ENCODE results near the gene CENPS. TPM values are rescaled to one million over a fixed set of nuclear protein-coding genes. Genes with fewer than 3 reads are reported as not detected.

Gene CENPS
- total and polyA plus RNA-seq, 2 donors (not counting 1 experiment from before 2014, with no cell fraction given): 3.1 to 10.9 TPM

DNA sequence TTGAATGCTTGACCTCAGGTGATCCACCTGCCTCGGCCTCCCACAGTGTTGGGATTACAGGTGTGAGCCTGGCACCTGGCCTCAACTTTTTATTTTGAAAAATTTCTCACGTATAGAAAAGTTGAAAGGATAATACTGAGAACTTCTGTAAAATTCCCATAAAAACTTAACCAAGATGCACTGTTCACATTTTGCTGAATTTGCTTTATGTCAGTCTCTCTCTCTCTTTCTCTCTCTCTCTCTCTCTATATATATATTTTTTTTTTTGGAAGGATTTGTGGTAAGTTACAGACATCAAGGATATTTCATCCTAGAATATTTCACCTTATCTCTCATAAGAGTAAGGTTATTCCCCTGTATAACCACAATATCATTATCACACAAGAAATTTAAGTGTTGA is 50.4 kb downstream of the CENPS start:
- Mint-ChIP-seq H3K27me3 (no peaks in the 10 kb centered on the region), H3K27ac (no peak overlapping the region), H3K9me3 (ENCODE audit: insufficient read depth) (no peaks in the 10 kb centered on the region), H3K4me3 (no peak overlapping the region), H3K4me1 (peaks cover 20% of the 10 kb centered on the region)
- peaks cover 7% of the 10 kb centered on the region in 2 donors for H3K4me1 ChIP-seq (ENCODE audit: control insufficient read depth in 2 of 2, insufficient read depth in 2 of 2, low read length in 2 of 2)
- intact Hi-C loops (cut with micrococcal nuclease): no loop called here
- ATAC-seq (ENCODE audit: low read depth): no peak
- no peaks in the 10 kb centered on the region for H3K27me3 ChIP-seq (replicated peaks in 1 of 4; ENCODE audit: control extremely low read depth in 1 of 4, control insufficient read depth in 3 of 4, insufficient read depth in 4 of 4, low read length in 3 of 4)
- CTCF ChIA-PET: interaction anchor here (1.1 kb wide), 1 partner anchor 14 kb away, joined by 5 read pairs; no protein-coding TSS in a partner anchor
- no peak overlapping the region for H3K9ac ChIP-seq (ENCODE audit: low read length)
- no peak overlapping the region for H3K4me2 ChIP-seq (replicated peaks; ENCODE audit: low read depth, low read length, poor library complexity, severe bottlenecking)
- peaks cover 0 to 1% (median 0%) of the 10 kb centered on the region in 3 donors for H3K9me3 ChIP-seq (ENCODE audit: control extremely low read depth in 1 of 3, control insufficient read depth in 2 of 3, insufficient read depth in 1 of 3, low read length in 2 of 3)
- H3K36me3 ChIP-seq (replicated peaks in 1 of 2; ENCODE audit: control extremely low read depth in 1 of 2, control insufficient read depth in 1 of 2, extremely low read depth in 1 of 2, insufficient read depth in 2 of 2, low read length in 1 of 2): peaks cover 0 to 2% of the 10 kb centered on the region in 2 experiments
- POLR2A ChIA-PET: no interaction called here
- H3K4me3 ChIP-seq (ENCODE audit: control extremely low read depth in 1 of 5, extremely low read depth in 1 of 5, insufficient read depth in 1 of 5, low read depth in 2 of 5, low read length in 4 of 5): no peak overlapping the region
- DNase-seq: no peak
- no CpG with 5 or more reads among the region's 2 CpGs for WGBS (ENCODE audit: insufficient coverage)
- no peak overlapping the region for H3K27ac ChIP-seq (ENCODE audit: low read length in 2 of 2)
- H2AFZ ChIP-seq (ENCODE audit: insufficient read depth, low read depth, low read length, poor library complexity, severe bottlenecking): no peak overlapping the region
- H4K20me1 ChIP-seq (ENCODE audit: control insufficient read depth, insufficient read depth, low read length, poor library complexity, severe bottlenecking): no peaks in the 10 kb centered on the region
- TF ChIP-seq, protein P1, sequence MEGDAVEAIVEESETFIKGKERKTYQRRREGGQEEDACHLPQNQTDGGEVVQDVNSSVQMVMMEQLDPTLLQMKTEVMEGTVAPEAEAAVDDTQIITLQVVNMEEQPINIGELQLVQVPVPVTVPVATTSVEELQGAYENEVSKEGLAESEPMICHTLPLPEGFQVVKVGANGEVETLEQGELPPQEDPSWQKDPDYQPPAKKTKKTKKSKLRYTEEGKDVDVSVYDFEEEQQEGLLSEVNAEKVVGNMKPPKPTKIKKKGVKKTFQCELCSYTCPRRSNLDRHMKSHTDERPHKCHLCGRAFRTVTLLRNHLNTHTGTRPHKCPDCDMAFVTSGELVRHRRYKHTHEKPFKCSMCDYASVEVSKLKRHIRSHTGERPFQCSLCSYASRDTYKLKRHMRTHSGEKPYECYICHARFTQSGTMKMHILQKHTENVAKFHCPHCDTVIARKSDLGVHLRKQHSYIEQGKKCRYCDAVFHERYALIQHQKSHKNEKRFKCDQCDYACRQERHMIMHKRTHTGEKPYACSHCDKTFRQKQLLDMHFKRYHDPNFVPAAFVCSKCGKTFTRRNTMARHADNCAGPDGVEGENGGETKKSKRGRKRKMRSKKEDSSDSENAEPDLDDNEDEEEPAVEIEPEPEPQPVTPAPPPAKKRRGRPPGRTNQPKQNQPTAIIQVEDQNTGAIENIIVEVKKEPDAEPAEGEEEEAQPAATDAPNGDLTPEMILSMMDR (IDR thresholded peaks at IDR 0.05): no peak
- no peak for TF ChIP-seq EZH2 (IDR thresholded peaks at IDR 0.05; ENCODE audit: borderline replicate concordance, insufficient read depth, low read depth, low read length, poor library complexity, severe bottlenecking)
- peaks cover 83% of the 10 kb centered on the region for H3K79me2 ChIP-seq (ENCODE audit: control insufficient read depth, insufficient read depth, low read length)

DNA sequence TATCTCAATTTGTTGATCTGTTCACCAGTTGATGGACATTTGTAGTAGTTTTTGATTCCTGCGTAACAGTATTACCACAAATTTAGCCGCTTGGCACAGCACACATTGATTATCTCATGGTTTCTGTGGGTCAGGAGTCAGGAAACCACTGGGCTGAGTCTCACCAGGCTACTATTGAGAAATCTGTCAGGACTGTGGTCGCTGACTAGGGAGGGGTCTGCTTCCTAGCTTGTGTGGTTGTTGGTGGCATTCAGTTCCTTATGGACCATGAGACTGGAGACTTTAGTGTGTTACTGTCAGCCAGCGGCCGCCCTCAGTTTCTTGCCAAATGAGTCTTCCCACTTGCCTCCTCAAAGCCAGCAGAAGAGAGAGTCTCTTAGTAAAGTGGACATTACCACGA is 54.3 kb downstream of the CENPS start:
- Mint-ChIP-seq H3K9me3 (ENCODE audit: insufficient read depth) (no peaks in the 10 kb centered on the region), H3K4me1 (peaks cover 3% of the 10 kb centered on the region), H3K27ac (no peak overlapping the region), H3K4me3 (no peak overlapping the region), H3K27me3 (no peaks in the 10 kb centered on the region)
- ChIA-PET CTCF (interaction anchor here (1.4 kb wide), 1 partner anchor 10 kb away, joined by 6 read pairs; no protein-coding TSS in a partner anchor), POLR2A (no interaction called here)
- no peaks in the 10 kb centered on the region for H3K27me3 ChIP-seq (replicated peaks in 1 of 4; ENCODE audit: control extremely low read depth in 1 of 4, control insufficient read depth in 3 of 4, insufficient read depth in 4 of 4, low read length in 3 of 4)
- no peak for ATAC-seq (ENCODE audit: low read depth)
- no peak overlapping the region for H3K9ac ChIP-seq (ENCODE audit: low read length)
- H3K4me3 ChIP-seq (ENCODE audit: control extremely low read depth in 1 of 5, extremely low read depth in 1 of 5, insufficient read depth in 1 of 5, low read depth in 2 of 5, low read length in 4 of 5): no peak overlapping the region
- peaks cover 75% of the 10 kb centered on the region for H3K79me2 ChIP-seq (ENCODE audit: control insufficient read depth, insufficient read depth, low read length)
- H2AFZ ChIP-seq (ENCODE audit: insufficient read depth, low read depth, low read length, poor library complexity, severe bottlenecking): no peak overlapping the region
- H3K36me3 ChIP-seq (replicated peaks in 1 of 2; ENCODE audit: control extremely low read depth in 1 of 2, control insufficient read depth in 1 of 2, extremely low read depth in 1 of 2, insufficient read depth in 2 of 2, low read length in 1 of 2): peaks cover 0 to 5% of the 10 kb centered on the region in 2 experiments
- H3K9me3 ChIP-seq (ENCODE audit: control extremely low read depth in 1 of 3, control insufficient read depth in 2 of 3, insufficient read depth in 1 of 3, low read length in 2 of 3): peaks cover 0 to 5% (median 2%) of the 10 kb centered on the region in 3 donors
- no peak for DNase-seq
- intact Hi-C loops (cut with micrococcal nuclease): no loop called here
- H3K4me2 ChIP-seq (replicated peaks; ENCODE audit: low read depth, low read length, poor library complexity, severe bottlenecking): no peak overlapping the region
- 96% methylated on average over 3 of the region's 6 CpGs for WGBS (ENCODE audit: insufficient coverage)
- H4K20me1 ChIP-seq (ENCODE audit: control insufficient read depth, insufficient read depth, low read length, poor library complexity, severe bottlenecking): no peaks in the 10 kb centered on the region
- no peak for TF ChIP-seq EZH2 (IDR thresholded peaks at IDR 0.05; ENCODE audit: borderline replicate concordance, insufficient read depth, low read depth, low read length, poor library complexity, severe bottlenecking)
- TF ChIP-seq, protein P1 (IDR thresholded peaks at IDR 0.05): no peak
- H3K27ac ChIP-seq (ENCODE audit: low read length in 2 of 2): no peak overlapping the region
- H3K4me1 ChIP-seq (ENCODE audit: control insufficient read depth in 2 of 2, insufficient read depth in 2 of 2, low read length in 2 of 2): no peaks in the 10 kb centered on the region

All from B cell (primary cell).